ENCODE measurements around the gene OR52A5.

Gene OR52A5

DNA sequence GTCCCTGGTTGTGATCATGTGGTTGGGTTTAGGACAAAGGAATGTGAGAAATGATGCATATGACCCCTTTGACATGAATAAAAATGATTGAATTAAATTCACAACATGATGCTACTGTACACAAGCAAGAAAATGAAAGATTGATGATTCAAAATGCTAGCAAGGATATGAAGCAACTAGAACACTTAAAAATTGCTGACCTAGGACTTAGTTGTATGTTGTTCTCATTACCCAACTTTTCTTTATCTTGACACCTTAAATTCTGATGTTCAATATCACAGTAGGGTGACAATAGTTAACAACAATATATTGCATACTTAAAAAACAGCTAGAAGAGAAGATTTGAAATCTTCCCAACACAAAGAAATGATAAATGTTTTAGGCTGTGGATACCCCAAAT lies 20.6 kb downstream of the OR52A5 start:
- DNase-seq (ENCODE audit: low read depth in 2 of 2, low spot score in 1 of 2): no peak

DNA sequence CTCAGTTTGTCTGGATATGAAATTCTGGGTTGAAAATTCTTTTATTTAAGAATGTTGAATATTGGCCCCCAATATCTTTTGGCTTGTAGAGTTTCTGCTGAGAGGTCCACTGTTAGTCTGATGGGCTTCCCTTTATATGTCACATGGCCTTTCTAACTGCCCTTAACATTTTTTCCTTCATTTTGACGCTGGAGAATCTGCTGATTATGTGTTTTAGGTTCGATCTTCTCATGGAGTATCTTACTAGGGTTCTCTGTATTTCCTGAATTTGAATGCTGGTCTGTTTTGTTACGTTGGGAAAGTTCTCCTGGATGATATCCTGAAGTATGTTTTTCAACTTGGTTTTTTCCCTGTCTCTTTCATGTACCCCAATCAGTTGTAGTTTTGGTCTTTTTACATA lies 22.8 kb downstream of the OR52A5 start:
- no peak for DNase-seq (ENCODE audit: low read depth in 2 of 2, low spot score in 1 of 2)

DNA sequence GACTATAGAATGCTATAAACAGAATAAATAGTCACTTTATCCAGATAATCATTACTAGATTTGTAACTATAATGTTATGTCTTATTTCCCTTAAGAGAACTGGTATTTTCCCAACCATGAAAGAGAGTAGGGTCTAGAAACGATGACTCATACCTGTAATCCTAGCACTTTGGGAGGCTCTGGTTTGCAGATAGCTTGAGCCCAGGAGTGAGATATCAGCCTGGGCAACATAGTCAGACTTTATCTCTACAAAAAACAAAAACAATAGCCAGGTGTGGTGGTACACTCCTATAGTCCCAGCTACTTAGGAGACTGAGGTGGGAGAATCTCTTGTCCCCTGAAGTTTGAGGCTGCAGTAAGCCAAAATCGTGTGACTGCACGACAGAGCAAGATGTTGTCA lies 30.9 kb downstream of the OR52A5 start:
- DNase-seq (ENCODE audit: low read depth in 2 of 2, low spot score in 1 of 2): no peak

DNA sequence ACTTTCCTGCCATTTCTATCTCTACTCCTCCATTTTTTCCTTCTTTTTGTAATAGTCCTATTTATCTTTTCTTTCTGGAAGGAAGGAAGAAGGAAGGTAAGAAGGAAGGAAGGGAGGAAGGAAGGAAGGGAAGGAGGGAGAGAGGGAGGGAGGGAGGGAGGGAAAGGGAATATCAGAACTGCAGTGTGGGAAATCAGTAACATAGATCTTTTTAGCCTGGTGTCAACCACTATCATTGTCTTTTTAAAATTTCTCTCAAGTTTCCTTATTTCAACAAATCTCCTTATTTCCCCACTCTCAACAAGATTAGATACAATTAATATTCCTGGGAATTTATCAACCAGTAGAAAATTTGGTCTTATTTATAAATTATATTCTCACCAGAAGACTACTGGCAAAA lies 35.1 kb downstream of the OR52A5 start:
- no peak for DNase-seq (ENCODE audit: low read depth in 2 of 2, low spot score in 1 of 2)

DNA sequence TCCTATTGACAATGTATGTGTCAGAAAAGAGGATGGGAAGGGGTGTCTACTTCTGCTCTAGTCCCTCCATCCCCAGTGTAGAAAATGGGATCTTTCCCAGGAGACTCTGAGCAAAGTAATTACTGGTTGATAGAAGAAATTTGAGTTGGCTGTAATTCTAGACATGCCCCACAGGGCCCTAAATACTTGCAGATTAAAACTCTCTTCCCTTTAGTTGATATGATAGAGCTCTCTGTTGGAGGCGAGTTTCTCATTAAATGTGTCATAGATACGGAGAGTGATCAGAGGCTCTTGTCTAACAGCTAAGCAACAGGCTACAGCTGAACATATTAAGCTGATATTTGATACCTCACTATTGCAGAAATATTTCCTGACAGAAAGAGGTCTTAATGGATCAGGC lies 35.9 kb downstream of the OR52A5 start:
- no peak for DNase-seq (ENCODE audit: low read depth in 2 of 2, low spot score in 1 of 2)

DNA sequence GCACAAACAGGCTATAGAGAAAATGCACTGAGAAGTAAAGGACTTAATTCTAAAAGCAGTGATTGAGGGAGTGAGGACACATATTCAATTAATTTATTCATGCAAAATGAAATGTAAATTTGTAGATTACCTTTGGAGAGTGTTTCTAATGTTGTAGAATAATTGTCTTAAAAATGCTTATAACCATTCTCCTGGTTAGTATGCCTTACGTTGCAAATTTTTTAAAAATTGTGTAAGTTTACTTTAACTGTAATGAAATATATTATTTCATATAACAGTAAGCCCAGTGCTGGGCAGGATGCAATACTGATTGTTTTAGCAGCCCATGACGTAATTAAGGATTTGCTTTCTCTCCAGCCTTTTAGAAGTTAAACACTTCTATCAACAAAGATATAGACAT lies 42.1 kb downstream of the OR52A5 start:
- no peak for DNase-seq (ENCODE audit: low read depth in 2 of 2, low spot score in 1 of 2)

DNA sequence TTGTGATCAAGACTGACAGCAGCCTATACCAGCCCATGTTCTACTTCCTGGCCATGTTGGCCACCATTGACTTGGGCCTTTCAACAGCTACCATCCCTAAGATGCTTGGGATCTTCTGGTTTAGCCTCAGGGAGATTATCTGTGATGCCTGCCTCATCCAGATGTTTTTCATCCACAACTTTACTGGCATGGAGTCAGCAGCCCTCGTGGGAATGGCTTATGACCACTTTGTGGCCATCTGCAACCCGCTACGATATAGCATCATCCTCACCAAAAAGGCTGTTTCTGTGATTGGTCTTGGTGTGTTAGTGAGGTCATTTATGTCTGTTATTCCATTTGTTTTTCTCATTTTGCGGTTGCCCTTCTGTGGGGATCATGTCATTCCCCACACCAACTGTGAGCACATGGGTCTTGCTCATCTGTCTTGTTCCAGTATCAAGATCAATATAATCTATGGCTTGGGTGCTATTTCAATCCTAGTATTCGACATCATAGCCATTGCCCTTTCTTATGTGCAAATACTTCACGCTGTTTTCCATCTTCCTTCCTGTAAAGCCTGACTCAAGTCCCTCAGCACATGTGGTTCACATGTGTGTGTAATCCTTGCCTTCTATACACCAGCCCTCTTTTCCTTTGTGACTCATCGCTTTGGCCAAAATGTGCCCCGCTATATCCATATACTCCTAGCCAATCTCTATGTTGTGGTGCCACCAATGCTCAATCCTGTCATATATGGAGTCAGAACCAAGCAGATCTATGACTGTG lies 45.2 kb downstream of the OR52A5 start:
- DNase-seq (ENCODE audit: low read depth in 2 of 2, low spot score in 1 of 2): no peak

DNA sequence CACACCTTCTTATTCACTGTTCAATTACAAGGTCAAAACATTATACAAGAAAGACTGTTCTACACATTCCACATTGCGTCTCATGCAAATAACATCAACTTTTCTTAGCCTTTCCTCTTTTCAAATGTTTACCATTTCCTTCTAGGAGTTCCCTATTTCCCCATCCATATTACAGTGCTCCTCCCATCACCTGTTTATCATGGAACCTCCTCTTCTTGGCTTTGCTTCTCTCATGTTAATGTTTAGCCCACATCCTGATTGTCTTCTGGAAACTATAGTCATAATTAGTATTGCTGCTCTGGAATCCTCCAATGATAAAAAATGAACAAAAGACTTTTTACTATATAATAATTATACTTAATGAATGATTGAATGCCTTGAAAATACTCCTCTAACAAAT lies 47.5 kb downstream of the OR52A5 start:
- no peak for DNase-seq (ENCODE audit: low read depth in 2 of 2, low spot score in 1 of 2)

DNA sequence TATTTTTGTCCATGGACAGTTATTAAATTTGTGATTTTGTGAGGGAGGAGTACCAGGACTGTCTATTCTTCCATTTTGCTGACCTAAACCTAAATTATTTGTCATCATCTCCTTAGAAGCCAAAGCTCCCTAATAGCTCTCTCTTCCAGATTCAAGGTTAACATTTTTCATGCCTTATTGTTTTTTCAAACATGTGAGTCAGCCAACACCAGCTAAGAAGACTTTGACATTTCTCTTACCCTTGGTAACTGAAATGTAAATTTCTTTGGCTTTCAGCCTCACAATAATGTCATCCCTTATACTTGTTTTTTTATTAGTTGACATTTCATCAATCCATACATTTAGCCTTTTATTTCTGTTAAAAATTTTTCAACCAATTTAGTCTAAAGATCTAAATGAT lies 49.6 kb downstream of the OR52A5 start:
- DNase-seq (ENCODE audit: low read depth in 2 of 2, low spot score in 1 of 2): no peak

DNA sequence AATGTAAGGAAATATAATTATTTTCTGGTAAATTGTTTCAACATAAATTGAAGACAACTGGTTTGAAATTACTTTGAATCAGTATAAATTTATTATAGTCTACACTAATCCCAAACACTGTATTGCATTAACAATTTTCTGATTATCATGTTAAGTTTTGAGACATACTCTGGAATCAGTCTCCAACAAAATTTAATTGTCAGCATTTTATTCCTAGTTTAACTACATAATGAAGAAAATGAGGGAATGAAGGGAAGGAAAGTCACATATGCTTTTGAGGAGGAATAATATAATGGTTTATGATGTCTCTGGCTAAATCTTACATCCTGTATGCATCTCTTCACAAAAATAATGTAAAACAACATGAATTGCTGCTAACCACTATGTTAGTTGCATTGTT lies 54.6 kb downstream of the OR52A5 start:
- DNase-seq (ENCODE audit: low read depth in 2 of 2, low spot score in 1 of 2): no peak

DNA sequence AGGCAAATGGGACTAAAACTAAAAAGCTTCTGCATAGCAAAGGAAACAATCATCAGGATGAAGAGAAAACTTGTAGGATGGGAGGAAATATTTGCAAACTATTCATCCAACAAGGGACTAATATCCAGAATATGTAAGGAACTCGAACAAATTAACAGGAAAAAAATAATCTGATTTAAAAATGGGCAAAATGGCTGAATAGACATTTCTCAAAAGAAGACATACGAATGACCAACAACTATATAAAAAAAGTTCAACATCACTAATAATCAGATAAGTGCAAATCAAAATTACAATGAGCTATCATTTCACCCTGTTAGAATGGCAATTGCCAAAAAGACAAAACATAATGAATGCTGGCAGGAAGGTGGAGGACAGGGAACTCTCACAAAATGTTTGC lies 56.8 kb downstream of the OR52A5 start:
- DNase-seq (ENCODE audit: low read depth in 2 of 2, low spot score in 1 of 2): no peak
